DND-41 (cell line): ENCODE measurements around the gene ZDHHC18.
"Not testable (repeated sequence)": the region's sequence is repeated elsewhere in the genome, so short reads cannot be mapped to it uniquely, and the experiment has no call there.

Experiments
- CTCF ChIP-seq: IDR thresholded peaks from 2 replicates; pipeline ENCODE4 v1.5.1; 2012; ENCODE audit warnings: borderline replicate concordance, low read length, moderate library complexity, mild to moderate bottlenecking; ENCODE audit not compliant: poor library complexity, severe bottlenecking; ENCODE audit errors: extremely low read depth
- EZH2 ChIP-seq: IDR thresholded peaks from 3 replicates; pipeline ENCODE4 v1.6.1; 2012; ENCODE audit warnings: borderline replicate concordance, low read depth, mild to moderate bottlenecking, moderate library complexity, low read length, inconsistent platforms; ENCODE audit not compliant: severe bottlenecking

GRCh38 chr1:26810105-26810504 is 16.4 kb upstream of the ZDHHC18 start:
- TF ChIP-seq CTCF = peak; percentile 82
- TF ChIP-seq EZH2 = not testable (repeated sequence)
